Measurements from ENCODE around the gene MRPL46. TPM values are rescaled to one million over a fixed set of nuclear protein-coding genes. Genes with fewer than 3 reads are reported as not detected.
A peak's percentile ranks its signal among the peaks of the same experiment; 100 is the strongest.
"Not testable (repeated sequence)": the region's sequence is repeated elsewhere in the genome, so short reads cannot be mapped to it uniquely, and the experiment has no call there.

The MRPL46 gene
- total RNA-seq, 1 donor from 2014 or later = 24.9 TPM

DNA sequence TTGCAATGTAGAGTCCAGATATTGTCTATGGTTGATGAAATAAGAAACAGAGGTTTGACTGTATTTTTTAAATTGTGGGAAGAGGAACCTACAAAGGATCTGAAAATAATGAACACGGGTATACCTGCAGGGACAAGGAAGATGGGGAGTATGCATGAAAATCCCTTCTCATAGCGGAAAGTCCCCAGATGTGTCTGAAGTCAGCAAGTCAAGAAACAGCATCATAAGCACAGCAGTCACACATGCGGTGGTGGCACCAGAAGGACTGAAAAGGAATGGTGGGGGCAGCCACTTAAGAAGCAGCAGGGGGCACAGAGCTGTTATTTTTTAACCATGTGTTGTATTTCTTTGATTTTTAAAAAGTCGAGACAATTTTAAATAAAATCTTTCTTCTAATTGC lies 5.0 kb upstream of the MRPL46 start:
- Mint-ChIP-seq H3K27me3 (no peaks in the 10 kb centered on the region), H3K9me3 (ENCODE audit: low read depth) (no peaks in the 10 kb centered on the region)

DNA sequence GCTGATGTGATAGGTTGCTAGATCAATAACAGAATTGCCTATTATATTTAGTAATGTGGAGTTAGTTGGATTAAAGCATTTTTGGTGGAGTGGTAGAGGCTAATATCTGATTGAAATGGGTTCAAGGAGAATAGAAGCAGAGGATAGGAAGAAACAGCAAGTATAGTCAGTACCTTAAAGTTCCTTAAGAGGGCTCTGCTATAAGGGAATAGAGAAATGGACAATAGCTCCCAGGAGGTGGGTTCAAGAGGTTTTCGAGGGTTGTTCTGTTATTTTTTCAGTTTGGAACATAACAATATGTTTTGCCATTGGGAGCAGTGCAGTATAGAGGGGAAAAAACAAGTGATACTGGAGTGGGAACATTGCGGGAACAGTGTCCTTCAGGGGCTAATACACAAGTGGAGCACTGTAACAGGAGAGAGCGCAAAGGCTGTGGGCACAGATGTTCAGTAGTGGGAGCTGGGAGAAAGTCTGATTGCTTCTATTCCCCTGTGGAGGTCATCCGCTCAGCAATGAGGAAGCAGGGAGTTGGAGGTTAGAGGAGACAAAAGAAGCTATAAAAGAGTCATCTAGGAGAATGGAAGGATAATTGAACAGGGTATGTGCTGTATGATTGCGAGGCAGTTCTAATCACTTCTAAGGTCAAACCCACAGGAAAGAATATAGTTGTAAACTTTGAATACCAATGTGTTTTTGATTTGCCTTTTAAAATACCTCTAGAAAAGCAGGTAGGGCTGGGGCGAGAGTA lies 3.6 kb upstream of the MRPL46 start:
- Mint-ChIP-seq H3K4me3 (ENCODE audit: low read depth) (no peak overlapping the region), H3K4me1 (ENCODE audit: low read depth) (peaks cover 17% of the 10 kb centered on the region), H3K36me3 (ENCODE audit: insufficient read depth) (peaks cover 3% of the 10 kb centered on the region), H3K27me3 (no peaks in the 10 kb centered on the region), H3K27ac (no peak overlapping the region), H3K9me3 (ENCODE audit: low read depth) (no peaks in the 10 kb centered on the region)
- TF ChIP-seq, protein P1, sequence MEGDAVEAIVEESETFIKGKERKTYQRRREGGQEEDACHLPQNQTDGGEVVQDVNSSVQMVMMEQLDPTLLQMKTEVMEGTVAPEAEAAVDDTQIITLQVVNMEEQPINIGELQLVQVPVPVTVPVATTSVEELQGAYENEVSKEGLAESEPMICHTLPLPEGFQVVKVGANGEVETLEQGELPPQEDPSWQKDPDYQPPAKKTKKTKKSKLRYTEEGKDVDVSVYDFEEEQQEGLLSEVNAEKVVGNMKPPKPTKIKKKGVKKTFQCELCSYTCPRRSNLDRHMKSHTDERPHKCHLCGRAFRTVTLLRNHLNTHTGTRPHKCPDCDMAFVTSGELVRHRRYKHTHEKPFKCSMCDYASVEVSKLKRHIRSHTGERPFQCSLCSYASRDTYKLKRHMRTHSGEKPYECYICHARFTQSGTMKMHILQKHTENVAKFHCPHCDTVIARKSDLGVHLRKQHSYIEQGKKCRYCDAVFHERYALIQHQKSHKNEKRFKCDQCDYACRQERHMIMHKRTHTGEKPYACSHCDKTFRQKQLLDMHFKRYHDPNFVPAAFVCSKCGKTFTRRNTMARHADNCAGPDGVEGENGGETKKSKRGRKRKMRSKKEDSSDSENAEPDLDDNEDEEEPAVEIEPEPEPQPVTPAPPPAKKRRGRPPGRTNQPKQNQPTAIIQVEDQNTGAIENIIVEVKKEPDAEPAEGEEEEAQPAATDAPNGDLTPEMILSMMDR (IDR thresholded peaks at IDR 0.05; ENCODE audit: unreplicated experiment) = no peak
- no peak for DNase-seq (ENCODE audit: low spot score, unreplicated experiment)

More for the DNA sequence above, 5.0 kb upstream of the MRPL46 start:
- DNase-seq (ENCODE audit: low spot score, unreplicated experiment) = no peak
- TF ChIP-seq, protein P1 (IDR thresholded peaks at IDR 0.05; ENCODE audit: unreplicated experiment) = no peak
- Mint-ChIP-seq H3K27ac (no peak overlapping the region), H3K4me3 (ENCODE audit: low read depth) (no peak overlapping the region), H3K36me3 (ENCODE audit: insufficient read depth) (peaks cover 3% of the 10 kb centered on the region), H3K4me1 (ENCODE audit: low read depth) (peaks cover 9% of the 10 kb centered on the region)

DNA sequence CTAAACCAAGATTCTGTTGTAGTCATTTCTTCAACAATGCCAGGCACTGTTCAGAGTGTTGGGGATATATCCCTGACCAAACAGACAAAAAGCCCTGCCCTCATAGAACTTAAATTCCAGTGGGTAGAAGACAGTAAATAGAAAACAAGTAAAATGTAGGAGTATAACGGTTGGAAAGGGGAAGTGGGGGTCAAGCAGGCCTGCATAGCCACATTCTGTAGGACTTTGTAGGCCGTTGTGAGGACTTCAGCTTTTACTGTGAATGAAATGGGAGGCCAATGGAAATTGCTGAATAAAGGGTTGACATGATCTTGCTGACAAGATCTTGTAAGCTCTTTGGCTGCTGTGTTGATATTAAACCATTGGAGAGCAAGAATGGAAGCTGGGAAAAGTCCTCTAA lies 2.1 kb upstream of the MRPL46 start:
- H3K27me3 Mint-ChIP-seq = no peaks in the 10 kb centered on the region
- TF ChIP-seq, protein P1 (IDR thresholded peaks at IDR 0.05; ENCODE audit: unreplicated experiment) = no peak
- H3K4me1 Mint-ChIP-seq (ENCODE audit: low read depth) = peaks cover 17% of the 10 kb centered on the region
- H3K27ac Mint-ChIP-seq = no peak overlapping the region
- H3K9me3 Mint-ChIP-seq (ENCODE audit: low read depth) = no peaks in the 10 kb centered on the region
- H3K36me3 Mint-ChIP-seq (ENCODE audit: insufficient read depth) = peaks cover 3% of the 10 kb centered on the region
- no peak for DNase-seq (ENCODE audit: low spot score, unreplicated experiment)
- no peak overlapping the region for H3K4me3 Mint-ChIP-seq (ENCODE audit: low read depth)

DNA sequence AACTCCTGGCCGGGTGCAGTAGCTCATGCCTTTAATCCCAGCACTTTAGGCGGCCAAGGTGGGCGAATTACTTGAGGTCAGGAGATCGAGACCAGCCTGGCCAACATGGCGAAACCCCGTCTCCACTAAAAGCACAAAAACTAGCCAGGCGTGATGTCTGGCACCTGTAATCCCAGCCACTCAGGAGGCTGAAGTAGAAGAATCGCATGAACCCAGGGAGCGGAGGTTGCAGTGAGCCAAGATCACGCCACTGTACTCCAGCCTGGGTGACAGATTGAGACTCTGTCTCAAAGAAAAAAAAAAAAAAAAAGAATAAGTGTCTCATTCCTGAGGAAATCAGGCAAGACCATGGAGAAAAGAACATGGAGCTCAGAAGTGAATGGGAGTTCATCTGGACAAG lies 1.5 kb upstream of the MRPL46 start:
- H3K4me3 Mint-ChIP-seq (ENCODE audit: low read depth) = peak overlapping the region; percentile 95
- not testable (repeated sequence) for DNase-seq (ENCODE audit: low spot score, unreplicated experiment); H3K27me3 Mint-ChIP-seq; H3K27ac Mint-ChIP-seq; H3K36me3 Mint-ChIP-seq (ENCODE audit: insufficient read depth); H3K9me3 Mint-ChIP-seq (ENCODE audit: low read depth)
- H3K4me1 Mint-ChIP-seq (ENCODE audit: low read depth) = peaks cover 17% of the 10 kb centered on the region

DNA sequence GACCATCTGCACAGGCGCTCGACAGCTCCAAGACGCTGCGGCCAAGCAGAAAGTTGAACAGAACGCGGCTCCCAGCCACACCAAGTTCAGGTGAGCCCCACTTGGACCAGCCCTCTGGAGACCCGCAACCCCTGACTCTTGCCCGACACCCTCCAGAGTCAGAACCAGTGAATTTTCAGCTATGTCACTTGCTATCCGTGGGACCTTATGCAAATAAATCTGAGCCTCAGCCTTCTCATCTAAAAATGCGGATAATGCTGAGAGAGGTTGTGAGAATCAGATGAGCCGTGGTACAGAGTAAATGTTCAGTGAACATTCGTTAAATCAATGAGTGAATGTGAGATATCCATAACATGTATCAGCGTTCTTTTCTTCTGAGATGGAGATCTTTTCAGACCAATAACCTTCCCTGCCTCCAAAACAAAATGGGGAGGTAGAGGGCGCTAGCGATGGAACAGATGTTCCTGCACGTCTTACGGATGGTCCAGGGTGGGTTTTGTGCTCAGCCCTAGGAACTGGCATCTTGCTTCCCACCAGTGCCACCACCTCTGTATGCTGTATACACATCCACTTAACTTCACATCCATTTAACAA lies 844 bp upstream of the MRPL46 start:
- Mint-ChIP-seq H3K9me3 (ENCODE audit: low read depth) (no peaks in the 10 kb centered on the region), H3K36me3 (ENCODE audit: insufficient read depth) (peaks cover 9% of the 10 kb centered on the region), H3K27ac (peak overlapping the region; percentile 100), H3K4me3 (ENCODE audit: low read depth) (peak overlapping the region; percentile 95), H3K27me3 (no peaks in the 10 kb centered on the region), H3K4me1 (ENCODE audit: low read depth) (peaks cover 17% of the 10 kb centered on the region)
- DNase-seq (ENCODE audit: low spot score, unreplicated experiment) = no peak
- TF ChIP-seq, protein P1 (IDR thresholded peaks at IDR 0.05; ENCODE audit: unreplicated experiment) = no peak
